Activated CD4-positive, alpha-beta T cell treated with anti-CD3 and anti-CD28 coated beads for 4 hours (primary cell): ENCODE measurements around the gene CBR3.

Experiments used
- DNase-seq, 2 donors: peaks; one replicate each; pipeline ENCODE4 v3.0.0-alpha.2; 2020

The CBR3 gene

GRCh38 chr21:36156815-36157670 is 22.2 kb downstream of the CBR3 start, which contains the start of gene DOP1B:
Gene DOP1B, plus strand, starts transcription at chr21:36156824. Its CDS starts 7,910 bp downstream, at chr21:36164734.
- DNase-seq = peak; percentile 37 to 46

GRCh38 chr21:36159356-36159921 is 24.6 kb downstream of the CBR3 start:
- DNase-seq = no peak

- DNase-seq = no peak
These were observed 25.9 kb downstream of the CBR3 start for GRCh38 chr21:36160850-36161178.

- DNase-seq = no peak
These were observed 27.8 kb downstream of the CBR3 start for GRCh38 chr21:36162631-36163030.

GRCh38 chr21:36163750-36164741 is 29.2 kb downstream of the CBR3 start:
- DNase-seq = no peak

- no peak for DNase-seq
These were observed 30.5 kb downstream of the CBR3 start for GRCh38 chr21:36165356-36165755.

- DNase-seq = no peak
These were observed 31.8 kb downstream of the CBR3 start for GRCh38 chr21:36166705-36167104.

- DNase-seq = no peak
These were observed 32.7 kb downstream of the CBR3 start for GRCh38 chr21:36167541-36167940.

- no peak for DNase-seq
These were observed 34.7 kb downstream of the CBR3 start for GRCh38 chr21:36169470-36170128.

- DNase-seq = no peak
These were observed 35.9 kb downstream of the CBR3 start for GRCh38 chr21:36170823-36171222.

GRCh38 chr21:36171336-36171735 is 36.5 kb downstream of the CBR3 start:
- no peak for DNase-seq

GRCh38 chr21:36171741-36172331 is 37.0 kb downstream of the CBR3 start:
- no peak for DNase-seq

GRCh38 chr21:36174780-36175179 is 39.9 kb downstream of the CBR3 start:
- DNase-seq = no peak

GRCh38 chr21:36175771-36176565 is 41.1 kb downstream of the CBR3 start:
- DNase-seq = no peak

GRCh38 chr21:36178349-36178748 is 43.5 kb downstream of the CBR3 start:
- no peak for DNase-seq

- no peak for DNase-seq
These were observed 44.3 kb downstream of the CBR3 start for GRCh38 chr21:36179145-36179544.

GRCh38 chr21:36180963-36181362 is 46.1 kb downstream of the CBR3 start:
- DNase-seq = no peak

GRCh38 chr21:36183144-36183795 is 48.4 kb downstream of the CBR3 start:
- DNase-seq = no peak

- no peak for DNase-seq
These were observed 49.7 kb downstream of the CBR3 start for GRCh38 chr21:36184545-36184944.

- DNase-seq = no peak
These were observed 50.6 kb downstream of the CBR3 start for GRCh38 chr21:36185523-36185922.

GRCh38 chr21:36186081-36186480 is 51.2 kb downstream of the CBR3 start:
- no peak for DNase-seq
